Mucosa of gallbladder (tissue), 1 donor: ENCODE results near the gene KCNJ16. TPM values are rescaled to one million over a fixed set of nuclear protein-coding genes. Genes with fewer than 3 reads are reported as not detected.

ENCODE experiments used
- DNase-seq: peaks from one replicate; pipeline ENCODE4 v3.0.0-alpha.2; 2020; ENCODE audit warnings: low spot score
- total RNA-seq: library from RNA; stranded (reverse); gene quantifications from one replicate; pipeline ENCODE4 v1.2.1, GENCODE V29; 2021
- donor health status: DM: no; HTN: no; CAD: no.

Gene KCNJ16
- total RNA-seq, 1 donor from 2014 or later, result 93.9 TPM

DNA sequence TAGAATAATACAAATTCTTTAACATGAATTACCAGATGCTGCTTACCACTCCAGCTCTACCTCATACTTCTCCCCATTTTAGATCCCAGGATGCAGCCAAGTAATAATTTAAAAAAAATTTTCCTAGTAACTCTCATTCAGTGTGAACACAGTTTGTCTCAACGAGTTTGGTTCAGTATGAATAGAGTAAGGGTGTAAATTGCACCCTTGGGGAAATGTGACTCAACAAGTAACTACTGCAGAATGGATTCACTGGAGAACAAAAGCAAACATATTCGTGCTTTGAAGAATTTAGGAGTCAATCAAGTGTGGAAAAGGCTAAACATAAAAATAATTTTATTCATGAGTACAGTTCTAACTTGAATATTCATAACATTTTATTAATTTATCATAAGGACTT, 23.0 kb downstream of the KCNJ16 start:
- DNase-seq, result no peak

DNA sequence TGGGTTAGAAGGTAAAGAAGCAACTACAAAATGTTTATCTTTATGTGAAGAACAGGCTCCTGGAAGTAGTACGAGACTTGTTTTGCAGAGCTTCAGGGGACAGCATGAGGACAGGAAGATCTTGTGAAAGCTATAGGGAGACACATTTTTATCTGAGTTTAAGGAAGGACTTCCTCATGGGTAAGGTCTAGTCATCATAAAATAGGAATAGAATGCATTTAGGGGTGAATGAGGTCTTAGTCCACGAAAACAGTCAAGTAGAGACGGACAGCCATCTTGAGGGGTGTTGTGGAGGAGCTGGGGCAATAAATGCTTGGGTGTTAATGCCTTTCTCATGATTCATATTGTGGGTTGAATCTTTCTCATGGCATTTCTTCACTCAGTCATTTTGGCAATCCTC, 24.3 kb downstream of the KCNJ16 start:
- no peak for DNase-seq

DNA sequence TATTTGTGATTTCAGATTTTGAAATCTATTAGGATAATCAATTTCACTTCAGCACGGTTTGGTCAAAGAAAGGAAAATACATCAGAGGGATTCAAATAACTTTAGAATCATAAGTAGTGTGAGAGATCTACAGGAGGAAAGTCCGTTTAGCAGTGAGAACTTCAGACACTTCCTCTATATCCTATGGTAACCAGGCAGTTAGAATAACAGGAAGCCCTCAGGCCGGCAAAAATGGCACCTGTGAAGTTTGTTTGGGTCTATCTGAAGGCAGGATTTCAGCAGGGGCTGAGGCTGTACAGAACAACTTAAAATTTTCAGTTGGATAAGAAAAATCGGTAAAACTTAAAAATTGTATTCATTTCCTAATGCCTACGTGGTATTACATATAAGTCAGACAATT, 24.9 kb downstream of the KCNJ16 start:
- DNase-seq, result no peak

DNA sequence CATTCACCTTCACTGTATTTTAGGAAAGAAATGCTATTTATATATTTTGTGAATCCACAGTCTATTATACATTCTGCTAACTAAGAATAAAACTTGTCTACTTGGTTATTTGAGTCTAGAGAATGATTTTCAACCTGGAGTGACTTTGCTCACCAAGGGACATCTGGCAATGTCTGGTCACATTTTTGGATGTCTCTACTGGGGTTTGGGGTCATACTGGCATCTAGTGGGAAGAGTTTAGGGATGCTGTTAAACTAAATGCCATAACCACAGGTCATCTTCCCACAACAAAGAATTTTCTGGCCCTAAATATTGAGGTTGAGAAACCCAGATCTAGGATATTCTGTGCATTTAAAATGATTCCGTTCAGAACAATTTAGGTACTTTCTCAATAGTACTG, 26.0 kb downstream of the KCNJ16 start:
- DNase-seq, result no peak

DNA sequence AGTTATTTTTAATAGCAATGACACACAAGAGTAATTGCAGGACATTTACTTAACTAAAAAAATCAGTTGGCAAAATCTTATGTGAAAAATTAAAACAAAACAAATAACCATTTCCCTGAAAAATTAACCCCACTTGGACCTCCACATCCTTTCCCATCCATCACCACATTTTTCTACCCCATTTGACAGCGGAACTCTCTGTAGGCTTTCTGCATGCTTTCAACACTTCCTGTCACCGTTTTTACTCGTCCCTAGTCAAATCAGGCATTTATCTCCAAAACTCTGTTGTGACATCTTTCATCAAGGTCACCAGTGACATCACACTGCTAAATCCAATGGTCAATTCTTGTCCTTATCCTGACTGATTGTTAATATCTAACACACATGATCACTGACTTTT, 27.5 kb downstream of the KCNJ16 start:
- no peak for DNase-seq

- no peak for DNase-seq
Observed at GRCh38 chr17:70104791-70105523, 29.9 kb downstream of the KCNJ16 start.

DNA sequence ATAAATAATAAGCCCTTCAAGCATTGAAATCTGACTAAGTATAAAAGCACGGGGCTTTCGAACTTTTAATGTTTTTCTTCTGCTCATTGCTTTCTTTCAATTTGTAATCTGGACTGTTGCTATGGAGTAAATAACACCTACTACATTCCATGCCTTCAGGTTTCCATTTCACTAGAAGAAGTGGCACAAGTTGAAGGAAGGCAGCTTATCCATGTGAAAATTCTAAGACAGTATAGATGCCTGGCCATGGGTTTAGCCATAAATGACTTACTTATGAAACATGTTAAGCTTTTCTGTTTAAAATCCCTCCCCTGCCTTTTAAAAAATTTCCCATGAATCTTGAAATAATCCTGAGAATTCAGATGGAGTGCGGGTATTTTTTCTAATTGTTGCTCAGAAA, 30.6 kb downstream of the KCNJ16 start:
- no peak for DNase-seq

DNA sequence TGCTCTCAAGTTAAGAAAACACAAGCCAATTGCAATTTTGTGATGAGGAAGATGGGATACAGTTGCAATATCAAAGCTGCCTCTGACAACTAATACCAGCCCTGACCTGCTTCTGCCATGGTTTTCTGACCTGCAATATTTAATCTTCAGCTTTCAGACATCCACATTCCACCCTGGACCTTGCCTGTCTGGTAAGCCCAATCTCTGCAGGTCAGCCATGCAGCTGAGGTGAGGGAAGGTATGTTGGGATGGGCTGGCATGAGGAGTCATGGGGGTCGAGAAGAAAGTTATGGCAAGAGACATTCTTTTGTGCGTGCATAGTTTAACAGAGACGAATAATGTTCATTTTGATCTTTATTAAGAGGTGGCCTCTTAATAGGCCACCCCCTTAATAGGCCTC, 31.5 kb downstream of the KCNJ16 start:
- DNase-seq, result no peak

DNA sequence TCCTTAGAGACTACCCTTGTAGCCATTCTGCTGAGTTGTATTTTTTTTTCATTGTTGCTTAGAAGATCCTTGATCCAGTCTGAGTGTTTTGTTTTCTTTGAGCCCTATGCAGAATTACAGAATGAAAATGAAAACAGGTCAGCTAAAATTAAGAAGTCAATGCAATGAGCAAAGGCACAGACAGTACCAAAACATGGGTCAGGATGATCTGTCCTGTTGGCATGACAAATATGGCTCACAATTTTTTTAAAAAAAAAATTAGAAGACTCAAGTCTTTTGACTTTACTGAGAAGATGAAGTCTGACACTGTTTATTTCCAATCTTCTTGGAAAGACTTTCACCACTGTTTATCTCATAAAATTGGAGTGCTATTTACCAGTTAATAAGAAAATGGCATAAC, 32.4 kb downstream of the KCNJ16 start:
- DNase-seq, result no peak

DNA sequence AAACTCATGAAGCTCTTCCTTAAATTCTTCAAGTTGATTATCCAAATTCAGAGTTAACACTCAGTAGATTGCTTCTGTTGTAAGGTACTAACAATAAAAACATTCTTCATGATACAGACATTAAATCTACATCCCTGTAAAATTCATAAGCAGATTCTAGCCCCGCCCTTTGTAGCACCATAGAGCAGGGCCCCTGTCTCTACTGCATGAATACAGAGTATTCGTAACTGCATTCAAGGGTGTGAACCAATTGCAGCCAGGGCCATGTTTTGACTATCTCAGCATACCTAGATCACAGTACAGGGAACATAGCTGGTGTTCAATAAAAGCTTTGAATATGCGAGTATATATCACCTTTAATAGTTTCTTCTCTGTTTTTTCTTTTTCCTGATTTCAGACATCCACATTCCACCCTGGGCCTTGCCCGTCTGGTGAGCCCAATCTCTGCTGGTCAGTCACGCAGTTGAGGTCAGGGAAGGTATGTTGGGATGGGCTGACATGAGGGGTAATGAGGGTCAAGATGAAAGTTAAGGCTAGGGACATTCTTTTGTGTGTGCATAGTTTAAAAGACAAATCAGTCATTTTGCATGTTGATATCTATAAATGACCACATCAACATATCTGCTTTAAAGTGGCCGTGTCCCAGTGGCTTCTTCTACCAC, 33.0 kb downstream of the KCNJ16 start:
- no peak for DNase-seq

GRCh38 chr17:70109497-70109896, 34.5 kb downstream of the KCNJ16 start:
- no peak for DNase-seq

GRCh38 chr17:70110443-70110880, 35.4 kb downstream of the KCNJ16 start:
- peak; percentile 19 for DNase-seq

- no peak for DNase-seq
Observed at GRCh38 chr17:70111201-70111600, 36.2 kb downstream of the KCNJ16 start.

DNA sequence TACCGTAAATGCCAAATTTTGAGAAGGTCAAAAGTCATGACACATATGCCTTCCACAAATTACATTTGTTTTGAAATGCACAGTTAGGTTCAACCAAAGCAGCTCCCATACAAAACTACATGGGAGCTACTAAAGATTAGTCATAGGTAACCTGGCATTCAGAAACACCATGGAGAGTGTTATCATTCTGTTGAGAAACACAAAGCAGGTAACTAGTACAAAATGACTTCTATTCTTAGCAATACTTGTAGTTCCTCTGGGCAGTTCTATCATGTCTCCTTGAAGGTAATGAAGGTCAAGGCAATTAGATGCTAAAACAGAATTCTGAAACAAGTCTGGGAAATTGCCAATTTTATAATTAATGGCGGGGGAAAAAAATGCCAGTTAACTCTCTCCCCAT, 39.4 kb downstream of the KCNJ16 start:
- no peak for DNase-seq

GRCh38 chr17:70115126-70115525, 40.1 kb downstream of the KCNJ16 start:
- no peak for DNase-seq

DNA sequence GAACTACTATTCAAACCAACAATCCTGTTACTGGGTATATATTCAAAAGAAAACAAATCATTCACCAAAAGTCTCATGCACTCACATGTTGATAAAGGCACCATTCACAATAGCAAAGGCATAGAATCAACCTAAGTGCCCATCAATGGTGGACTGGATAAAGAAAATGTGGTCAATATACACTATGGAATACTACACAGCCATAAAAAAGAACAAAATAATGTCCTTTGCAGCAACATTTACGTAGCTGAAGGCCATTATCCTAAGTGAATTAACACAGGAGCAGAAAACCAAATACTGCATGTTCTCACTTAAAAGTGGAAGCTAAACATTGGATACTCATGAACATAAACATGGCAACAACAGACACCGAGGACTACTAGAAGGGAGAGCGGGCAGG, 41.9 kb downstream of the KCNJ16 start:
- DNase-seq, result no peak

GRCh38 chr17:70119545-70119944, 44.5 kb downstream of the KCNJ16 start:
- no peak for DNase-seq

- DNase-seq, result no peak
Observed at GRCh38 chr17:70119983-70120382, 45.0 kb downstream of the KCNJ16 start.

GRCh38 chr17:70120425-70120824, 45.4 kb downstream of the KCNJ16 start:
- no peak for DNase-seq

DNA sequence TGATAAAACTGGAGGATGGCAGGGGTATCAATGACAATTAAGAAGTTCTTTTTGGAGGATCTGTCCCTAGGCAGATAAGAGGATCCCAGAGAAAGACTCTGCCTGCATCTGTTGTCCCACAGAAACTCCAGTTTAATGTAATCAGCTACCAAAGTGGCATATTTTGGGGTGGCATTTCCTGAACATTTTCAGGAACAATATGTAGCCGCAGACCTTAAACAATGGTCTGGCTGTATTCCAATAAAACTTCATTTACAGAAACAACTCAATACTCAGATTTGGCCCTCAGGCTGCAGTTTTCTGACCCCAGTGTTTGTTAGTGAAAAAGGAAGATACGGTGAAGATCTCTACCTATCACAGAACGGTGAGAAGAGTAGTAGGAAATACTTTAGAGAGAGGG, 46.1 kb downstream of the KCNJ16 start:
- no peak for DNase-seq

DNA sequence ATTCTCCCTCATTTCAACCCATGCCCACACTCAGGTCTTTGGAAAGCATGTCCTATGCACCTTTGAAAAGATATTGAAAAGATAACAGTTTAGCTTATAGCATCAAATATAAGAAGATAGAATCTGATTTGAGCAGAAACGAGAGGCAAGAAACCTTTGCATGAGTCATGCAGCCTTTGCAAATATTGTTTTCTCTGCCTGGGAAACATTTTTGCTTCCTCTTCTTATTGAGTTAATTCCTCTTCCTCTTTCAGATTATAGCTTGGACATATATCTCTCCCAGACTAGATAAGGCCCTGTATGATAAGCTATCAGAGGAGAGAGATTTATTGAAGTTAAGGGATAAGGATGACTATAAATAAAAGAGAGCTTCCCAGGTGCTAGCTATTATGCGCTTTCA, 48.2 kb downstream of the KCNJ16 start:
- no peak for DNase-seq

GRCh38 chr17:70124723-70125122, 49.7 kb downstream of the KCNJ16 start:
- no peak for DNase-seq

DNA sequence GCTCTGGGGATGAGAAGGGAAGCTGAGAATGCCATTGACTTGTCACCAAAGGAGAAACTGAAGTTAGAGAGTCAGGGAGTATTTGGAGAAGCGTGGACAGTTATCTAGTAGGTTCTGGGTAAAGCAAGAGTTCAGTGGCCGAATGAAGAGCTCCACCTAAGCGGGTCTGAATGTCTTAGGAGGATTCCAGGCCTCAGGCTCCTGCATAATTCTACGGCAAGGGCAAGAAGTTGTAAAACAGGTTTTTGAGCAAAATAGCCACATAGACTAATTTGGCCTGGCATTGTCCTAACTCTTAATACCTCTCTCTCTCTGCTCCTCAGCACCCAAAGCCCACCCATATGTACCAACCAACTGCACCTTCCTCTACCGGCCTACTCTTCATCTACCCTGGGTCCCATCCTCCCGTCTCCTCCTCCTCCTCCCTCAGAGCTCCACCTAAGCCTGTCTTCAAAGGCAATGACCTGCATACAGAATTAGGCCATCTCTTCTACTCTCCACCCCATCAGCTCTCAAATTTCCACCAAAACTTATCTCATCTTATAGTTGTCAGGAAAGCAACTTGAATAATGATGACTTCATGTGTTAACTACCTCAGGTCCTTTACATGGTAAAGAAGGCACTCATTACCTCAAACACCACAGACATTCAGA, 52.3 kb downstream of the KCNJ16 start:
- DNase-seq, result no peak
